HTR-8/SVneo (cell line): ENCODE data around the gene PGAP3.
A peak's percentile ranks its signal among the peaks of the same experiment; 100 is the strongest.

Experiments used
- DNase-seq: peaks from one replicate; pipeline ENCODE4 v3.0.0; 2011; ENCODE audit warnings: low spot score, mixed read lengths; ENCODE audit not compliant: insufficient read length
- FAIRE-seq: peaks from 2 replicates; lab custom pipeline; 2011; peaks lifted over from hg19 to GRCh38; lab: Jason Lieb, UNC

Gene PGAP3

DNA sequence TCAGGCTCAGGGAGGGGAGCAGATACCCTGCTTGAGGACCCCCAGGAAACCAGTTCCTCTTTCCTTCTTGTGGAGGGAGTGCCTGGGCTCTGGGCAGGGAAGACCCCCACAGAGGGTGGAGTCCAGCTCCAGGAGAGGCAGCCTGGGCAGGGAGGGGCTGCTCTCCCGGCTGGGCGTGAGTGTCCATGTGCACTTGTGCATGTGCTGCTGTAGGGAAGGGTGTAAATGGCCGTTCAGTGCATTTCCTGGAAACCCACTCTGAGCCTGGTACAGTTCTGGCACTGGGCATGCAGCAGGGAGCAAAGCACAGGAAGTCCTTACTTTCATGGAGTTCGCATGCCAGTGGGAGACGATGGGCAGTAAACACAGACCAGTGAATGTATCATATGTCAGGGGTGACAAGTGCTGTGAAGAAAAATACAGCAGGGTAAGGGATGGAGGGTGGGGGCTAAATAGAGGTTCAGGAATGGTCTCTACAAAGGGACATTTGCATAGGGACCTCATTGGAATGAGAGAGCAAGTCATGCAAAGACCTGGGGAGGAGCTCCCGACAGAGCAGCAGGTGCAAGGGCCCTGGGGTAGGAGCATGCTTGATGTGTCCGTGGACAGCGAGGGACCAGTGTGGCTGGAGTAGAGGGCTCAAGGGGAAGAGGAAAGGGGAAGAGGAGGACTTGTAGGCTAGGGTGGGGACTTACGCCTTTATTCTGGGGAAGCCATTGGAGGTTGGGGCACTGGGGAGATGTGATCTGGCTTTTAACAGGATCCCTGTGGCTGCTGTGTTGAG, 45.4 kb downstream of the PGAP3 start:
- FAIRE-seq (no peak), DNase-seq (no peak)

DNA sequence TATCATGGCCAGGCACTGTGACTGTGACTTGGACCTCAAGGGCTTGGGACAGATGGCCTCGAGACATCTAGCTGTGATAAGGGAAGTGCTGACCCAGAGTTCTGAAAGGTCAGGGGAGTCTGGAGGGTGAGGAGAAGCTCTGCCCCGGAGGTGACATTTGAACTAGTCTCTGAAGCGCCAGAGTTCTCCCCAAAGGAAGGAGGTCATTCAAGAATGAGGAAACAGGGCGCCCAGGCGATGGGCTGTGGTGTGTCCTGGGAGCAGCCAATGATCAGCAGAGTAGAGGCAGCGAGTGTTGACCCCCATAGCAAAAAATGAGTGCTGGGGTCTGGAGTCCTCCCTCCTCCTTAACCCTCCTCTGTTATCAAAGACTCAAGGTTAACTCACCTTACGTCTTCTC, 46.0 kb downstream of the PGAP3 start:
- DNase-seq (no peak), FAIRE-seq (no peak)

DNA sequence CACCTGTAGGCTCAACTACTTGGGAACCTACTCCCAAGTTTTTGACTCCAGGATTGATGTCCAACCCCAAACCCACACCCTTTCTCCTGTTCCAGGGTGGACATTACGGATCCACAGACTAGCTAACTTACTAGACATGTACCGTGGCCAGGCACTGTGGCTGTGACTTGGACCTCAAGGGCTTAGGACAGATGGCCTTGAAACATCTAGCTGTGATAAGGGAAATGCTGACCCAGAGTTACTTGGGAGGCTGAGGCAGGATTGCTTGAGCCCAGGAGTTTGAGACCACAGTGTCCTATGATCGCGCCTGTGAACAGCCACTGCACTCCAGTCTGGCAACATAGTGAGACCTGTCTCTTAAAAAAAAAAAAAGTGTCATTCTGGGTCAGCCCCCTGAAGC, 46.8 kb downstream of the PGAP3 start:
- FAIRE-seq (no peak), DNase-seq (no peak)

DNA sequence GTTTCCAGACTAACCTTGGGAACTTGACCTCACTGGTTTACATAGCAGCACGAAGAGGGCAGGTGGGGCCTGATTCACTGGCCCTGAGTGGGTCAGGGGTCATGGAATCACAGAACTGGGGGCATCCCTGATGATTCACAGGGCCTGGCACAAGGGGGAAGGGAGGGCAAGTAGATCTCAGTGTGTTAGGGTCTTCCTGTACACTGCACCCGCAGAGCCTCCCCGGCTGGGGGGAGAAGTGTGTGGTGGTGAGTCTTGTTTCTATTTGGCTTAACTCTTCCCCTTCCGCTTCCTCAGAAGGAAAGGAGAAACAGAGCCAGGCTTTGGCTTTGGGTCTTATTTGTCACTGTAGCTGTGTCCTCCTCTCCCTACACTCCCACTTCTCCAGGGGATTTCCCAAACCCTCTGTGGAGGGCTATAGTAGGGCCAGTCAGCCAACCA, 47.2 kb downstream of the PGAP3 start:
- DNase-seq (no peak), FAIRE-seq (no peak)

DNA sequence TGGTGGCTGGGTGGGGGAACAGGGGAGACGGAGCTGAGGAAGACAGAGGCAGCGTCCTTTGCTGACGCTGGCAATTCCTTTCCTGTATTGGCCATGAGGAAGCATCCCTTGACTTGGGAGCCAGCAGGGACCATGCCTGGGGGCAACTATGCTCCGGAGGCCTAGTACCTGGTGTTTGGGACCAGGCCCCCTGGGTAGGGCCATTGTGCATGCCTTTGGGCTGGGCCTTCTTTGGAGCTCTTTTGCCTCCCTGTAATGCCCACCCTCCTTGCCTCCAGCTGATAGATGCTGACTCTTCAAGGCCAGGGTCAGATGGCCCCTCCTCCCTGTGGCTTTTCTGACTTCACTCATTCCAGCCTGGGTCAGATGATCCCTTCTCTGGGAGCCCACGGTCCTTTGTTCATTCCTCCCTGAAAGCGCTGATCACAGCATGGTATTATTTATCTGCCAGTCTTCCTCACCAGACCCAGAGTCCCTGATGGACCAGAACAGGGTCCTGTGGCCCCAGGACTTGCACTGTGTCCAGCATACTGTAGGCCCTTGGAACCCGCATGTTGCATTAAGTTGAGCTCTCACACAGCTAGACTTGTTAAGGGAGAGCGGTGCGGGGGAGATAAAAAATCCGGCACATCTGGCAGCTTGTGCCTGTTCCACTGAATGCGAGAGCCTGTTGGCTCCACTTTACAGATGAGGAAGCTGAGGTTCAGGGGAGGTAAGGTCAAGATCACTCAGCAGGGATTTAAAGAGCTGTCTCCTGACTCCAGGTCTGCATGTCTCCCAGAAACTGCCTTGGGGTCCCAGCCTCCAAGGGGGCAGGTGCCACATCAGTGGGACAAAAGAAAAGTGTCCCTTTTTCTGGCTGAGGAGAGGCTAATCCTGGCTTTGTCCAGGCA, 48.0 kb downstream of the PGAP3 start:
- DNase-seq (no peak), FAIRE-seq (no peak)

DNA sequence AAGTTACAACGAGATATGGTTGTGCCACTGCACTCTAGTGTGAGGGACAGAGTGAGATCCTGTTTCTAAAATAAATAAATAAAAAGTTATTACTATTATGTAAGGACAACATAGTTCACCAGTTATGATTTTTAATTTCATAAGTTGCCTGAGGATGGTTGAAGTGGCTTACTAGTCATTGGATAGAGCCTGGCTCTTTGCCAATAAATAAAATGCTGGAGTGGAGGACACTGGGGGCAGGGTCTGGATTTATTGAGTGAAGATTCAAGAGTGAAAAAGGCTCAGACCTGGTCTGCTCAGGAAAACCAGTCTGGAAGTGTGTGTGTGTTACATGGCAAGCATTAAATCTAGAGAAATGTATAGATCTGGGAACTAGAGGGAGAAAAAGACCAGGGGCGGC, 48.8 kb downstream of the PGAP3 start:
- DNase-seq: no peak
- no peak for FAIRE-seq

DNA sequence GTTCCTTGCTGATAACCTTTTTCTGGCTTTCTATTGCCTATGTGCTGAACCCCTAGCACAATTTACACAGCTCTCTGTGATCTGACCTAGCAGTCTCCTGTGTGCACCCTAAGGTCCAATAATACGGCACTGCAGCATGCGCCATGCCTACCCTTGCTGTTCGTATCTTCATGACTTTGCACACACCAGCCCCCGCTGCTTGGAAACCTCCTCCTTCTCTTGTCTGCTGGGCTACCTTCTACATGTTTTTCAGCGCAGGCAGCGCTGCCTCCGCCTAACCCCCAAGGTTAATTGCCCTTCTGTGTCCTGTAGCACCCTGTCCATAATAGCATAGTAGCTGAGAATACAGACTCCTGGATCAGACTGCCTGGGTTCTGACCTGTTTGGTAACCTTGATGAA, 49.5 kb downstream of the PGAP3 start:
- no peak for DNase-seq
- peak; percentile 28 for FAIRE-seq

DNA sequence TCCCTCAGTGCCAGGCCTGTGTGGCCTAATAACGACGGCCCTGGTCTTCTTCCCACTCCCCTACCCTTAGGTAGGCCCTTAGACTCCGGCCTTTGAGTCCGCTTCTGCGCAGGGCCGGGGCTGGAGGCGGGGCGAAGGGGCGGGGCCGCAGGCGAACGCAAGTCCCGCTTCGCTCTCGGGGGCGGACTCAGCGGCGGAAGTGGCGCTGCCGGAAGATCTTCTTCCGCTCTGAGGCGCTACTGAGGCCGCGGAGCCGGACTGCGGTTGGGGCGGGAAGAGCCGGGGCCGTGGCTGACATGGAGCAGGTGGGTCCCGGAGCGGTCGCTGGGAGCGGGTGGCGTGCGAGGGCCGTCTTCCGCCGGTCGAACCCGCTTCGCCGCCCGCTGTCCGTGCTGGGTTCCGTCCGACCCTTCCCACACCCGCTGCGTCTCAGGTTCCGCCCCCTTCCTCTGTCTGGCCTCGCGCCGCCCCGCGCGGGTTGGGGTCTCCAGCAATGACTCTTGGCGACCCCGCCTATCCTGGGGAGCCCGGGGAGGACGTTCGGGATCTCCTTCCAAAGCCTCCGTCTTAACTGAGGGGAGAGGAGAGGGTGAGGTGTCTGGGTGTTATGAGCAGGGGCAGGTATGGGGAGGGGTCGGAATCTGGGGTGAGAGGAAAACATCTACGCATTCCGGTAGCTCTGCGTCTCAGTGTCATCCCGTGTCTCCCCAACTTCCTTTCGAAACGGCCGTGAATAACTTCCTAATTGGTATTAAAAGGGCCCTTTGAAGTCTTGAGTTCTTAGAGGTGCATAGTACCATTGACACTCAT, 50.7 kb downstream of the PGAP3 start, which contains the start of gene STARD3:
Gene STARD3 (plus strand): TSS at position 218 of the 810 bp plus-strand sequence. CDS start 16,388 bp downstream, outside the sequence.
- DNase-seq (peak; percentile 96), FAIRE-seq (peak; percentile 96)

DNA sequence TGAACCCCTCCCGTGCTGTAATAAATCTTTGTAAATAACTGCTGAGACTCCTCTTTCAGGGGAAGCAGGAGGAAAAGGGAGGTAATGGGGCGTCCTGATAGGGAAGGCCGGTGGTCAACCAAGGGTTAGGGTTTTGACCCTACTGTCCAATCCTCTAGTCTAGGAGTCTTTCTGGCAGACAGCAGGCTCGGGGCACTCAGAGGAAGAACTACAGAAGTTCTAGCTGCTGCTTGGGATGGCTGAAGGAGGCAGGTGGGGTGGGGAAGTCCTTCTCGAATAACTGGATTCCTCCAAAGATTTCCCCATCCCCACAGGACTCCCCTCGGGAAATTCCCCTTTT, 51.3 kb downstream of the PGAP3 start:
- FAIRE-seq (no peak), DNase-seq (no peak)

DNA sequence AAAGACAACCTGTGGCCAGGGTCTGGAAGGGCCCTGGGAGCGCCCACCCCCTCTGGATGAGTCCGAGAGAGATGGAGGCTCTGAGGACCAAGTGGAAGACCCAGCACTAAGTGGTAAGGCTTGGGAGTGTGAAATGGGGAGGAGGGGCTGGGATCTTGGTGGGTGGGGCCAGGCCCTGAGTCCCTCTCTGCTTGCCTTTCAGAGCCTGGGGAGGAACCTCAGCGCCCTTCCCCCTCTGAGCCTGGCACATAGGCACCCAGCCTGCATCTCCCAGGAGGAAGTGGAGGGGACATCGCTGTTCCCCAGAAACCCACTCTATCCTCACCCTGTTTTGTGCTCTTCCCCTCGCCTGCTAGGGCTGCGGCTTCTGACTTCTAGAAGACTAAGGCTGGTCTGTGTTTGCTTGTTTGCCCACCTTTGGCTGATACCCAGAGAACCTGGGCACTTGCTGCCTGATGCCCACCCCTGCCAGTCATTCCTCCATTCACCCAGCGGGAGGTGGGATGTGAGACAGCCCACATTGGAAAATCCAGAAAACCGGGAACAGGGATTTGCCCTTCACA, 52.2 kb downstream of the PGAP3 start:
- peak; percentile 13 for FAIRE-seq
- DNase-seq: no peak

DNA sequence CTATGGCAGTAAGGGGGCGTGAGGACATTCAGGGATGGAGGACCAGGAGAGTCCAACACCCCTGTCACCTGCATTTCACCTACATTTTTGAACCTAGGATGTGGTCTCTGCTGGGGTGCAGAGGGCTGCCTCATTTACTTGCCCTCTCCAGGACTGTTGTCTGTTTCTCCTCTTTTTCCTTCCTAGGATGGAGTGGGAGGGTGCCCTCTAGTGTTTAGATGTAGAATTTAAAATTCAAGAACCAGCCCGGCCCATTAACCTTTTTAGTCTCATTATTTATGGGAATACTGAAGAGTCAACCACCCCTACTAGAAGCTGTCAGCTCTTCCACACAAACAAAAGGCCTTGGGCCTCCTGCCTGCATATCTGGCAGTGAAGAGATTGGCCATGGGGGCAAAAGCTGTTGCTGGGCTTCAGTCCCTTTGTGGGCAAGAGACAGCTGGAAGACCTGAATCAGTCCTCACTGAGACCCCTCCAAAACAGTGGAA, 53.4 kb downstream of the PGAP3 start:
- FAIRE-seq (no peak), DNase-seq (peak; percentile 63)

DNA sequence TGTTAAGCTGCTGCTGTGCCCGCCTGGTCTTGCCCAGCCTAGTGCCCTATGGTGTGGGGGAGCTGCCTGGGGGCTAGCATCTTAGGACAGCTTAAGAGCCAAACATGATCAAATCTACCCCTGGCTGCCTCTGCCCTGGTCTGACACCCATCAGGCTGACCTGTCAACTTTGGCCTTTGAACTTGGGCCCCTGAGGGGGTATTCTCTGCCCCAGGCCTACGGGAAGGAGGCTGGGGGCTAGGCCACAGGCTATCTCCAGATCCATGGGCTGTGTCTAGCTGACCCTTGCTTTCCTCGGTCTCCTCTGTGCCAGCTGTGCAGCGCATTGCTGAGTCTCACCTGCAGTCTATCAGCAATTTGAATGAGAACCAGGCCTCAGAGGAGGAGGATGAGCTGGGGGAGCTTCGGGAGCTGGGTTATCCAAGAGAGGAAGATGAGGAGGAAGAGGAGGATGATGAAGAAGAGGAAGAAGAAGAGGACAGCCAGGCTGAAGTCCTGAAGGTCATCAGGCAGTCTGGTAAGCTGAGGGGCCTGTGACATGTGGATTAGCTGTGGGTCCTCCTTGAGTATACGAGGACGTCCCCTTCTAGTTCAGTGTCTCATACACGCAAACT, 54.2 kb downstream of the PGAP3 start:
- DNase-seq (no peak), FAIRE-seq (no peak)

DNA sequence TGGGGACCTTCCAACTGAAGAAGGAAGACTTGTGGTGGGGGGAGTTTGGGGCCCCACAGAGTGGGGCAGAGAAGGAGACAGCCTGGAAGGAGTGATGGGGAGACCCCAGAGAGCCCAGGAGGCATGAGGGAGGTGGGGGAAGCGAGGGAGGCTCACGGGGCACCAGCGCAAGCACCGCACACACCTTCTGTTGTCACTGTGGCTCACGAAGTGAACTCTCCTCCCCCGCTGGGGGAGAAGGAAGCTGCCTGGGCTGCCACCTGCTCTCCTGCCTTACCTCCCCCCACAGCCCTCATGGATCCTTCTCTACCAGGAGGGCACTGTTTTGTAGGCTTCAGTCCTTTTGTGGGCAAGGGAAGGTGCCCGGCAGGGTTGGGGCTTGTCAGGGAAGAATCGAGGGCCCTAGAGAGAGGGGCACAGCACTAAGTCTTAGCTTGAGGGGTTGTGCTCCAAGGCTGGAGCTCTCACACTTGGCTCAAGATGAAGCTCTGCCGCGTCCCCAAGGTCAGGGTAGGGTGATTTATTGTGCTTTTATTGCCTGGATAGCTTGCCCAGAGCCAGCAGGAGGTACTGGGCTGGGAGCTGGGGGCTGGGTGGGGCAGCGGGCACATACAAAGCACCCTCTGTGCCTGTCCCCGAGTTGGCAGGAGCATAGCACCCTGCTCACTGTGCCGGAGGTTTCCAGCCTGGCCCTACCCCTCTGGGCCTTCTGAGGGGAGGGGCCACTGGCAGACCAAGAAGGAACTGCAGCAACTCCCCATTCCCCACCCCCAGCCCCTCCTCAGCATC, 55.5 kb downstream of the PGAP3 start:
- FAIRE-seq: peak; percentile 38
- no peak for DNase-seq

DNA sequence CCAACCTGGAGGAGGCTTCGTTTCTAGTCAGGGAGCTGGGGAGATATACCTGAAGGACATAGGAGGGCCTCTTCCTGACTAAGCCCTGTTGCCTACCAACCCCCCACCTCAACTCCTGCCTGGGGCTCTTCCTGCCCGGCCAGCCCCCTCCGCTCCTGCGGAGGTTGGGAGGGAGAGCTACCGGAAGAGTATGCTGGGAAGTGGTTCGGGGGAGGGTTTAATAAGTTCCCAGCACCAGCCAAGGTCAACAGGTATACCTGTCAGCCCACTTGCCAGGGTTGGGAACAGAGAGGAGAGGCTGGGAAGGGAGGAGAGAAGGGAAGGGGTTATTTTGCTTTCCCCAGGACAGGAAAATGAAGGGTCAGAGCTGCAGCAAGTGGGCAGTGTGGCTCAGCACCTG, 56.5 kb downstream of the PGAP3 start:
- DNase-seq (no peak), FAIRE-seq (no peak)

DNA sequence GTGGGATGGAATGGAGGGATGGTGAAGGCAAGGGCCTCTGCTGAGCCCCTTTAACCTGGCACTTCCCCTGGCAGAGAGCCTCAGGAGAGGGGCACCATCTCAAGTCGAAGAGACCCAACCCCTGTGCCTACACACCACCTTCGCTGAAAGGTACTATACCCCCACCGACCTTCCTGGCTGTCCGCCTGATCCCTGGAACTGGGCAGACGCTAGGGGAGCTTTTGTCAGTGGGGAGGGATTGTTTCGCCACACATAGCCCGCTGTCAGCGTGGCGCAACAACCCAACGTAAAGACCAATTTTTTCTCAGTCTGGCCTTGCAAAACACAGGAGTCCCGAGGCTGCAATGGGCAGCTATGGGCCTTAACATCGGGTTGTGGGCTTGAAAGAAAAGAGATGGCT, 58.0 kb downstream of the PGAP3 start:
- FAIRE-seq (no peak), DNase-seq (no peak)

DNA sequence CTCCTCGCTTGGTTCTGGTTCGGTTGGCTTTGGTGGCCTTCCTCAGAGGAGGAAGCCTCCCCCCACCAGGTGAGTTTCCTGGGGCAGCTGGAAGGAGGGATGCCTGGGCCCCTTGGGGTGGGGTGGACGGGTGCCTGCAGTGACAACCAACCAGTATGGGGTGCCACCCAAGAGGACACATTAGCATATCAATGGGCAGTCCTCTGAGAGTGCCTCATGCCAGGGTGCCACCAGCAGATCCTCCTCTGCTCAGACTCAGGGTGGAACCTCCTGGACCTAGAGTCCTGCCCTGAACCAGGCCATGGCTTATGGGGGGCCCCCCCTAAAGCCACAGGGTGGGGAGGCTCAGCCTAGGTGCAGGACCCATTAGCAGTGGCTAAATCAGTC, 58.4 kb downstream of the PGAP3 start:
- DNase-seq (no peak), FAIRE-seq (no peak)

DNA sequence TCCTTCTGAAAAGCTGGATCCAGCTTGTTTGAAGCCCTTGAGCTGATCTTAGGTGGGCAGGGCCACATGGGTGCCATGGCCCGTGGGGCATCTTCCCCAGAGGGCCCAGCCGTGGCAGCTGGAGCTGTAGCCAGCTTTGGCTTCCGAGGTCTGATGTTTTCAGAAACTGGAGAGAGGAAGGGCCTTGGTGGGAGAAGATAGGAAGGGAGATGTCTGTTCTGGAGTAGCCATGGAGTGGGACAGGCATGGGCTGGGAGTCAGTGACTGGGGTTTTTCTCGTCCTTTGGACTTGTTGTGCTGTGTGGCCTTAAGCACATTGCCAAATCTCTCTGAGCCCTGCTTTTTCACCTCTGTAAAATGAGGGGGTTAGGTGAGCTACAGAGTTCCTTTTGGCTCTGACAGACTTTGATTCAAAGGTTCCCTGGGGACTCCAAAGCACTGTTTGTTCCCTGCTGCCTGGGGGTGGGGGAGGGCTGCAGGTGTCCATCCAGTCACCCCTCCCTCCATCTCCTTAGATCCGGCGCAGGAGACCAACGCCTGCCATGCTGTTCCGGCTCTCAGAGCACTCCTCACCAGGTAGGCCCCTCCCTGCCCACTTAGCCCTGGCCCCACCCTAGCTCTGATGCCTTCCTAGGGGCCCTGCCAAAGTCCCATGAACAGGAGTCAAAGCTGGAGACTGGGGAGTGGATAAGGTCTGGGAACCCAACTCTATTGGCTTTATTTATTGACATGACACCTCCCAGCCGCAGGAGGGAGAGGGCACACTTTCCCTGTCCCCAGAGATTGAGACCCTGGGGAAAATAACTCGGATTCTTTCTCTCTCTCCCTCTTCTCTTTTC, 59.0 kb downstream of the PGAP3 start:
- DNase-seq: no peak
- FAIRE-seq: no peak
